Stimulated activated CD8-positive, alpha-beta memory T cell treated with anti-CD3 and anti-CD28 coated beads, Interleukin-12 subunit alpha, Interleukin-12 subunit beta, amount 100 ng/mL, for 24 hours (primary cell): ENCODE measurements around the gene PSMD2.

ENCODE experiments used
- DNase-seq: peaks from one replicate; pipeline ENCODE4 v3.0.0-alpha.2; 2020; ENCODE audit errors: extremely low read depth

PSMD2 gene

GRCh38 chr3:184316792-184317191 lies 17.8 kb downstream of the PSMD2 start:
- no peak for DNase-seq

GRCh38 chr3:184317201-184317600 lies 18.2 kb downstream of the PSMD2 start:
- DNase-seq = no peak

DNA sequence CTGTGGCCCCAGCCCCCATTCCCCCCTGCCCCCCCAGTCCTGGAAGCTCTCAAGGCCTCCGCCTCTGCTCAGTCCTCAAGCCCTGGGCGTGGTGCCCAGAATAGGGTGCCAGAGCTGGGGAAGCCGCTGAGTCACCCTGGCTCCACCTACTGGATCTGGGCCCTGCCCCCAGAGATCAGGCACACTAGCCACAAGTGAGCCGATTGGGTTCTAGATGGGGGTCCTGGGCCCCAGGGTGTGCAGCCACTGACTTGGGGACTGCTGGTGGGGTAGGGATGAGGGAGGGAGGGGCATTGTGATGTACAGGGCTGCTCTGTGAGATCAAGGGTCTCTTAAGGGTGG lies 21.0 kb downstream of the PSMD2 start:
- no peak for DNase-seq

- DNase-seq = no peak
These were observed 22.6 kb downstream of the PSMD2 start for GRCh38 chr3:184321666-184322065.

- DNase-seq = no peak
These were observed 23.9 kb downstream of the PSMD2 start for GRCh38 chr3:184322731-184323487.

GRCh38 chr3:184323696-184324095 lies 24.7 kb downstream of the PSMD2 start:
- DNase-seq = no peak

GRCh38 chr3:184325269-184325668 lies 26.2 kb downstream of the PSMD2 start:
- DNase-seq = no peak

GRCh38 chr3:184325715-184326369 lies 26.8 kb downstream of the PSMD2 start:
- DNase-seq = no peak

DNA sequence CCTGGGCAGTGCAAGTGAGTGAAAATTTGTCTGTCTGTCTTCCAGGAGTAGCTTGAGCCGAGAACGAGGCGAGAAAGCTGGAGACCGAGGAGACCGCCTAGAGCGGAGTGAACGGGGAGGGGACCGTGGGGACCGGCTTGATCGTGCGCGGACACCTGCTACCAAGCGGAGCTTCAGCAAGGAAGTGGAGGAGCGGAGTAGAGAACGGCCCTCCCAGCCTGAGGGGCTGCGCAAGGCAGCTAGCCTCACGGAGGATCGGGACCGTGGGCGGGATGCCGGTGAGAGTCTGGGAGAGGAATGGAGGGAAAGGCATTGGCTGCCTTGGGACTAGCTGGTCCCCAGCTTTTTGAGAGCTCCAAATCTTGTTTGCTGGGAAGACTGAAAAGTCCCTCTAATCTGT lies 28.1 kb downstream of the PSMD2 start:
- DNase-seq = no peak

DNA sequence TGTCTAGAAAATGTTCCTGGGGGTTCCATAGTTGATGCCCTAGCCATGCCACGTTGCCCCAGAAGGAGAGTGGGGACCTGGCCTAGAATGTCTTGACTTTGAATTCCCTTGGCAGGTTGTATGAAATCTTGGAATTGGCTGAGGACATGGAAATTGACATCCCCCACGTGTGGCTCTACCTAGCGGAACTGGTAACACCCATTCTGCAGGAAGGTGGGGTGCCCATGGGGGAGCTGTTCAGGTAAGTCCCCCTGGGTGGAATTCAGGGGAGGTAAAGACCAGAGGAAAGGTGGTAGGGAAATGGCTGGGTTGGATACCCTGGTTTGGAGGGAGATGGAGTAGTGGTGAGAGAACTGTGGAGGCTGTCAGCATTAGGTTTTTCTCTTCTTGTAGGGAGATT lies 29.5 kb downstream of the PSMD2 start:
- DNase-seq = no peak

- DNase-seq = no peak
These were observed 33.5 kb downstream of the PSMD2 start for GRCh38 chr3:184332370-184333090.

GRCh38 chr3:184333190-184333589 lies 34.1 kb downstream of the PSMD2 start:
- no peak for DNase-seq

- no peak for DNase-seq
These were observed 34.7 kb downstream of the PSMD2 start for GRCh38 chr3:184333700-184334099.

DNA sequence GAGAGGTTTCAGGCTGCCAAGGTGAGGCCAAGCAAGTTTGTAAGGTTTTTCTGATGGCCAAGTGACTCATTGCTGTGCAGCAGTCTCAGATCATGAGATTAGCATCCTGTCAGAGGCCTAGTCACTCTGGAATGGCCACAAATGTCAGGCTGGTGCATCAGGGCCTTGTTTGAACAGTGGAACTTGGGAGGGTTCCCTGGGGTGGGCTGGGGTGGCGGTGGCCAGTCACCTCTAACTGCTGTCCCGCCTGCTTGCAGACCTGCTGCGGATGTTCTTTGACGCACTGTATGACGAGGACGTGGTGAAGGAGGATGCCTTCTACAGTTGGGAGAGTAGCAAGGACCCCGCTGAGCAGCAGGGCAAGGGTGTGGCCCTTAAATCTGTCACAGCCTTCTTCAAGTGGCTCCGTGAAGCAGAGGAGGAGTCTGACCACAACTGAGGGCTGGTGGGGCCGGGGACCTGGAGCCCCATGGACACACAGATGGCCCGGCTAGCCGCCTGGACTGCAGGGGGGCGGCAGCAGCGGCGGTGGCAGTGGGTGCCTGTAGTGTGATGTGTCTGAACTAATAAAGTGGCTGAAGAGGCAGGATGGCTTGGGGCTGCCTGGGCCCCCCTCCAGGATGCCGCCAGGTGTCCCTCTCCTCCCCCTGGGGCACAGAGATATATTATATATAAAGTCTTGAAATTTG lies 35.6 kb downstream of the PSMD2 start:
- DNase-seq = no peak

DNA sequence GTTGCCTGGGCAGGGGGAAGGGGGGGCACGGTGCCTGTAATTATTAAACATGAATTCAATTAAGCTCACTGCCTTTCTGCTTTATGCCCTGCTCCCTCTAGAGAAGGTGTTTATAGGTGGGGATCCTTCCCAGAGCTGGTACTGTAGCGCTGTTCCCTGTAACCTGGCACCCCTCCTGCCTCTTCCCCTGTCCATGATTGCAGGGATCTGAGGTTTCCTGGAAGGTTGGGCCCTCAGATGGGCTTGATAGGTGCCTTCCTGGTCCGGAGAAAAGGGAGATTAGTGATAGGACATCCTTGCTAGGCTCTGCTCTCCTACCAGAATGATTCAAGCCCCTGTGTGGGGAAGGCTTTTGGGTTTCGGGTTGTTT lies 36.2 kb downstream of the PSMD2 start:
- no peak for DNase-seq

- peak; percentile 51 for DNase-seq
These were observed 36.9 kb downstream of the PSMD2 start for GRCh38 chr3:184335661-184336546.

GRCh38 chr3:184336547-184337398 lies 37.7 kb downstream of the PSMD2 start:
- DNase-seq = no peak

DNA sequence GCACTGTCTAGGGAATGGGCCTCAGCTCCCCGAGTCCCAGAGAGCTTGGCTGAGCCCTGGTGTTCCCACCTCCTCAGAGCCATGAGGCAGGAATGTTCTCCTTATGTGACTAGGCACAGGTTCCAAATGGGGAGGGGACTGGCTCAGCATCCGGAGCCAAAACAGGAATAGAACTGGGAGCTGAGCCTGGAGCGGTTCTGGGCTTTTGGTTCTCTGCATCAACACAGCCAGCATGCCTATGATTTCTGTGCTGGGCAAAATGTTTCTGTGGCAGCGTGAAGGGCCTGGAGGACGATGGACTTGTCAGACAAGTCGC lies 38.3 kb downstream of the PSMD2 start, which contains the start of gene FAM131A:
FAM131A (plus strand) TSS at position 202 of the 316 bp plus-strand sequence; CDS start at position 233, 31 bp downstream.
- no peak for DNase-seq

GRCh38 chr3:184337981-184338380 lies 38.9 kb downstream of the PSMD2 start:
- no peak for DNase-seq

GRCh38 chr3:184338511-184338945 lies 39.5 kb downstream of the PSMD2 start:
- DNase-seq = no peak
